ENCODE results near the gene TEKT4.
A peak's percentile ranks its signal among the peaks of the same experiment; 100 is the strongest.
"Not testable (repeated sequence)": the region's sequence is repeated elsewhere in the genome, so short reads cannot be mapped to it uniquely, and the experiment has no call there.

Gene TEKT4, protein sequence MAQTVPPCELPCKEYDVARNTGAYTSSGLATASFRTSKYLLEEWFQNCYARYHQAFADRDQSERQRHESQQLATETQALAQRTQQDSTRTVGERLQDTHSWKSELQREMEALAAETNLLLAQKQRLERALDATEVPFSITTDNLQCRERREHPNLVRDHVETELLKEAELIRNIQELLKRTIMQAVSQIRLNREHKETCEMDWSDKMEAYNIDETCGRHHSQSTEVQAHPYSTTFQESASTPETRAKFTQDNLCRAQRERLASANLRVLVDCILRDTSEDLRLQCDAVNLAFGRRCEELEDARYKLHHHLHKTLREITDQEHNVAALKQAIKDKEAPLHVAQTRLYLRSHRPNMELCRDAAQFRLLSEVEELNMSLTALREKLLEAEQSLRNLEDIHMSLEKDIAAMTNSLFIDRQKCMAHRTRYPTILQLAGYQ

DNA sequence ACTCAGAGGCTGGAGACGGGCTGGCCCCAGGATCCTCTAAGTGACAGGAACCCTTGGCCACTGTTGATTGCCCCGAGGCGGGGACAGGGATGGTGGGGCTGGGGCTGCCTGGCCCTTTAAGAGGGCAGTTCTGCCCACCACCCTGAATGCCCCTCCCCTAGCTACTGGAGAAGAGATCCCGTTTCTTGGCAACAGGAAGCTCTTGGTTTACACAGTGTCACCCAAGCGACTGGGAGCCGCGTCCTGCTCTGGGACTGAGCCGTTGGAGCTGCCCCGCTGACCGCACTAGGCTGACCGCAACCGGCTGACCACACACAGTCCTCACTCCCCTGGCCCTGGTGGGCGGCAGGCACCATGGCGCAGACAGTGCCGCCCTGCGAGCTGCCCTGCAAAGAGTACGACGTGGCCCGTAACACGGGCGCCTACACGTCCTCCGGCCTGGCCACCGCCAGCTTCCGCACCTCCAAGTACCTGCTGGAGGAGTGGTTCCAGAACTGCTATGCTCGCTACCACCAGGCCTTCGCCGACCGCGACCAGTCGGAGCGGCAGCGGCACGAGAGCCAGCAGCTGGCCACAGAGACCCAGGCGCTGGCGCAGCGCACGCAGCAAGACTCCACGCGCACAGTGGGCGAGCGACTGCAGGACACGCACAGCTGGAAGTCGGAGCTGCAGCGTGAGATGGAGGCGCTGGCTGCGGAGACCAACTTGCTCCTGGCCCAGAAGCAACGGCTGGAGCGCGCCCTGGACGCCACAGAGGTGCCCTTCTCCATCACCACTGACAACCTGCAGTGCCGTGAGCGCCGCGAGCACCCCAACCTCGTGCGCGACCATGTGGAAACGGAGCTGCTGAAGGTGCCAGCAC is at the start of gene TEKT4:
Gene TEKT4, plus strand, starts transcription at position 205 of the 862 bp plus-strand sequence. Its CDS starts 150 bp downstream, at position 355.
- TF ChIP-seq MYC (IDR thresholded peaks at IDR 0.05; ENCODE audit: low read depth, low read length) = no peak
- no peak for TF ChIP-seq MAX (IDR thresholded peaks at IDR 0.05; ENCODE audit: low read depth, low read length)
- TF ChIP-seq CTCF (IDR thresholded peaks at IDR 0.05; ENCODE audit: low read depth, low read length) = no peak
- TF ChIP-seq POLR2A (IDR thresholded peaks at IDR 0.05; ENCODE audit: extremely low read depth, insufficient read length) = no peak
- peak; percentile 15 for DNase-seq (ENCODE audit: low read depth)
- H3K4me3 ChIP-seq (ENCODE audit: low read depth, low read length) = no peak within 1 kb of the TSS

DNA sequence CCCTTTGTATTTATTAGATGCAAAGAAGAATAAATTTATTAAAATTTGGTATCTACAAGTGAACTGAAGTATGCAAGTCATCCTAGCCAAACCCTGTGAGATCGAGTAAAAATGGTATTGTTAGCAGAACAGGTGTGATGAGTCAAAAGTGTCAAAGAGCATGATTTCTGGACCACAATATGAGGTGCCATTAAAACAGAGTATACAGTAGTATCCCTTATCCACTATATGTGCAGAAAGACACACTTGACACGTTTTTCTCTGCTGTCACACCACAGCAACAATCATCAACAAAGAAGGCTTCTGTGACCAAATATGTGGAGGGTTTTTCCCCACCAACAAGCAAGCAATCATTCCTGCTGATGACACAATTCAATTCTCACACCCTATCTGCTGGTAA is 32.0 kb upstream of the TEKT4 start:
- not testable (repeated sequence) for H3K4me3 ChIP-seq (ENCODE audit: low read depth, low read length); DNase-seq (ENCODE audit: low read depth)

GRCh38 chr2:94856856-94857255 is 14.4 kb upstream of the TEKT4 start:
- DNase-seq (ENCODE audit: low read depth); H3K4me3 ChIP-seq (ENCODE audit: low read depth, low read length): not testable (repeated sequence)

GRCh38 chr2:94857367-94858162 is 13.7 kb upstream of the TEKT4 start:
- not testable (repeated sequence) for DNase-seq (ENCODE audit: low read depth); H3K4me3 ChIP-seq (ENCODE audit: low read depth, low read length)

DNA sequence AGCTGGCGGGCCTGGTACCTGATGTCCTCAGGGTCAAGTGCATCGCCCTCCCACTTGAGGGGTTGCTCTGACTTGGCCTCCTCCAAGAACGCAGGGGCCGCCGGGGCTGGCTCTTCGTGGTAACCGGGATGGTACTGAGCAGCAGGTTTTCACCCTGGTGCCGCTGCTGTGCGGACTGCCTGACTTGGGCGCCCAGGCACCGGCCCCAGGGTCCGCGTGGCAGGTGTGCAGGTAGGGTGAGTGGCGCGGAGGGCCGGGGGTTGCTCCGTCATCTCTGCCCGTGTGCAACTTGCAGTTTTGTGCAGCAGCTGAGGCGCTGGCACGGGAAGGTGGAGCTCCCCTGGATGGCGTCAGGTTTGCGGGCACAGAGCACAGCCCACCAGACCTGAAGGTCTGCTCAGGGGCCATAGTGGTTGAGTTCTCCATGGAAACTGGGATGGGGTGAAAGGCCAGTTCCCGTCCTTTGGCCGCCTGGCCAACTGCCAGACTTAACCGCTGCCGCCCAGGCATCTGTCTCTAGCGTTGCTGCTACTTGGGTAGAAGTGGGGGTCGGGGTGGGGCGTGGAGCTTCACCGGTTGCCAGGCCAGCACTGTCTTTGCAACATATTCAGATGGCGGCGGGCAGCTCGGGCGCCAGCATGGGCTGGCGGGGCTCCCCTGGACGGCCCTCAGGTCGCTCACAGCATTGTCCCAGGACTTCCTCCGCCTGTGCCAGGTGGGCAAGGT is 12.9 kb upstream of the TEKT4 start:
- not testable (repeated sequence) for DNase-seq (ENCODE audit: low read depth); H3K4me3 ChIP-seq (ENCODE audit: low read depth, low read length)

GRCh38 chr2:94861308-94862152 is 9.7 kb upstream of the TEKT4 start:
- H3K4me3 ChIP-seq (ENCODE audit: low read depth, low read length) = no peak overlapping the region
- DNase-seq (ENCODE audit: low read depth) = no peak
- TF ChIP-seq MAX (IDR thresholded peaks at IDR 0.05; ENCODE audit: low read depth, low read length) (no peak), MYC (IDR thresholded peaks at IDR 0.05; ENCODE audit: low read depth, low read length) (no peak), POLR2A (IDR thresholded peaks at IDR 0.05; ENCODE audit: extremely low read depth, insufficient read length) (no peak), CTCF (IDR thresholded peaks at IDR 0.05; ENCODE audit: low read depth, low read length) (no peak)

DNA sequence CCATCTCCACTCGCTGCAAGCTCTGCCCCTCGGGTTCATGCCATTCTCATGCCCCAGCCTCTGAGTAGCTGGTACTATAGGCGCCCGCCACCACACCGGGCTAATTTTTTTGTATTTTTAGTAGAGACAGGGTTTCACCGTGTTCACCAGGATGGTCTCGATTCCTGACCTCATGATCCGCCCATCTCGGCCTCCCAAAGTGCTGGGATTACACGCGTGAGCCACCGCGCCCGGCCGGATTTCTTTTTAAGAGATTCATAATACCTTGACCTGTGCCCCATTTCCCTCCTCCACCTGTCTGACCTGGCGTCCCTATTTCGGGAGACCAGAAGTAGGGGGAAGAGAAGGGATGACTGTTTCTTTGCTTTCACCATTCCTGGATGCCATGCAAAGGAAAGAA is 8.3 kb upstream of the TEKT4 start:
- DNase-seq (ENCODE audit: low read depth) = not testable (repeated sequence)

DNA sequence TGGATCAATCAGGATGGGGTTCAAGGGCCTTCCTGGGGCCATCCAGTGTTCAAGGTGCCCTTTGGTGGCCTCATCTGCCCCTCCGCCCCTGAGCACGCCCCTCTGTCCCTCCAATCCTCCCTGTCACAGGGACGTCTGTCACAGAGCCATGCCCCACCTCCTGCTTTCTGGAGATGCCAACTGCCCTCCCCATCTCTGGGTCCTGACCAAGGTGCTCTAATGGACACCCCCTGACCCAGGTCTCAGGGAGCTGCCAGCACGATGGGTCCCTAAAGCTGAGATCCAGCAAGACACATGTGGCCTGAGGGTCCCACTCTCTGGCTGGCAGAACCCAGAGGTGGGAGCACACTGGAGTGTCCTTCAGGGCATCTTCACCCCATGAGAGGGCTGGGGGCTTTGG is 2.1 kb upstream of the TEKT4 start:
- H3K4me3 ChIP-seq (ENCODE audit: low read depth, low read length) = no peak overlapping the region
- DNase-seq (ENCODE audit: low read depth) = no peak
- TF ChIP-seq MAX (IDR thresholded peaks at IDR 0.05; ENCODE audit: low read depth, low read length) = no peak
- TF ChIP-seq CTCF (IDR thresholded peaks at IDR 0.05; ENCODE audit: low read depth, low read length) = no peak
- no peak for TF ChIP-seq POLR2A (IDR thresholded peaks at IDR 0.05; ENCODE audit: extremely low read depth, insufficient read length)
- no peak for TF ChIP-seq MYC (IDR thresholded peaks at IDR 0.05; ENCODE audit: low read depth, low read length)

More for the DNA sequence above, 8.3 kb upstream of the TEKT4 start:
- not testable (repeated sequence) for H3K4me3 ChIP-seq (ENCODE audit: low read depth, low read length)
